GM12872 (cell line): ENCODE measurements around the gene KRTAP5-7.

ENCODE experiments used
- TF ChIP-seq, protein P1 (sequence below): IDR thresholded peaks from 3 replicates; pipeline ENCODE4 v1.5.1; 2011; ENCODE audit warnings: low read depth, mild to moderate bottlenecking, low read length, moderate library complexity; ENCODE audit not compliant: insufficient read depth

KRTAP5-7 gene

DNA sequence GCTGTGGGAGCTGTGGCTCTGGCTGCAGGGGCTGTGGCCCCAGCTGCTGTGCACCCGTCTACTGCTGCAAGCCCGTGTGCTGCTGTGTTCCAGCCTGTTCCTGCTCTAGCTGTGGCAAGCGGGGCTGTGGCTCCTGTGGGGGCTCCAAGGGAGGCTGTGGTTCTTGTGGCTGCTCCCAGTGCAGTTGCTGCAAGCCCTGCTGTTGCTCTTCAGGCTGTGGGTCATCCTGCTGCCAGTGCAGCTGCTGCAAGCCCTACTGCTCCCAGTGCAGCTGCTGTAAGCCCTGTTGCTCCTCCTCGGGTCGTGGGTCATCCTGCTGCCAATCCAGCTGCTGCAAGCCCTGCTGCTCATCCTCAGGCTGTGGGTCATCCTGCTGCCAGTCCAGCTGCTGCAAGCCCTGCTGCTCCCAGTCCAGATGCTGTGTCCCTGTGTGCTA lies 21.7 kb downstream of the KRTAP5-7 start:
- TF ChIP-seq, protein P1, sequence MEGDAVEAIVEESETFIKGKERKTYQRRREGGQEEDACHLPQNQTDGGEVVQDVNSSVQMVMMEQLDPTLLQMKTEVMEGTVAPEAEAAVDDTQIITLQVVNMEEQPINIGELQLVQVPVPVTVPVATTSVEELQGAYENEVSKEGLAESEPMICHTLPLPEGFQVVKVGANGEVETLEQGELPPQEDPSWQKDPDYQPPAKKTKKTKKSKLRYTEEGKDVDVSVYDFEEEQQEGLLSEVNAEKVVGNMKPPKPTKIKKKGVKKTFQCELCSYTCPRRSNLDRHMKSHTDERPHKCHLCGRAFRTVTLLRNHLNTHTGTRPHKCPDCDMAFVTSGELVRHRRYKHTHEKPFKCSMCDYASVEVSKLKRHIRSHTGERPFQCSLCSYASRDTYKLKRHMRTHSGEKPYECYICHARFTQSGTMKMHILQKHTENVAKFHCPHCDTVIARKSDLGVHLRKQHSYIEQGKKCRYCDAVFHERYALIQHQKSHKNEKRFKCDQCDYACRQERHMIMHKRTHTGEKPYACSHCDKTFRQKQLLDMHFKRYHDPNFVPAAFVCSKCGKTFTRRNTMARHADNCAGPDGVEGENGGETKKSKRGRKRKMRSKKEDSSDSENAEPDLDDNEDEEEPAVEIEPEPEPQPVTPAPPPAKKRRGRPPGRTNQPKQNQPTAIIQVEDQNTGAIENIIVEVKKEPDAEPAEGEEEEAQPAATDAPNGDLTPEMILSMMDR = no peak

GRCh38 chr11:71551711-71552110 lies 24.6 kb downstream of the KRTAP5-7 start:
- TF ChIP-seq, protein P1 = no peak

GRCh38 chr11:71554996-71555395 lies 27.9 kb downstream of the KRTAP5-7 start:
- TF ChIP-seq, protein P1 = no peak

- TF ChIP-seq, protein P1 = no peak
Observed at GRCh38 chr11:71555508-71555907, 28.4 kb downstream of the KRTAP5-7 start.

GRCh38 chr11:71556018-71556417 lies 29.0 kb downstream of the KRTAP5-7 start:
- TF ChIP-seq, protein P1 = no peak

DNA sequence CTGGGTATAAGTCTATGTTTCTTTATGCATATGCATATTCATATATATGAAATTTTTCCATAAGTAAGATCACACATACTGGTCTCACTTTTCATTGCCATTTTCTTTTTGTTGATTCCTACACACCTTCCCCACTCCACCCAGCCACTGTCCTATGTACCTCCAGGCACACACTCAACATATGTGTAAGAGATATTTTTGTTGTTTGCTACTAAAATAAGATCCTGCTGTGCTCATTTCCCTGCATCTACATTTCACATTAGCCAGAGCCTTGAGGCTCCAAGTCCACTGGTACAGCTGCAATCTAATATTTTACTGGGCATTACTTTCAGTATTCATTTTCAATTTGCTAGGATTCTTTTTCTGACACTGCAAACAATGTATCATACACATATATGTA lies 30.2 kb downstream of the KRTAP5-7 start:
- TF ChIP-seq, protein P1 = no peak

DNA sequence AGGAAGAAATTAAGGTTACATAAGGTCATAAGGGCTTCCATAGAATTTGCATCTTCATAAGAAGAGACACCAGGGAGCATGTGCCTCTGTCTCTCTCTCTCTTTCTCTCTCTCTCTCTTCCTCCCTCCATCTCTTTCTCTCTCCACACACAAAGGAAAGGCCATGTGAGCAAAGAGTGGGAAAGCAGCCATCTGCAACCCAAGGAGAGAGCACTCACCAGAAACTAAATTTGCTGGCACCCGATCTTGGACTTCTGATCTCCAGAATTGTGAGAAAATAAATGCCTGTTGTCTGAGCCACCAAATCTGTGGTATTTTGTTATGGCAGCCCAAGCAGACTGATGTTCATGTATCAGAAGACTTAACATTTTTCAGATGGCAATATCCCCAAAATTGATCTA lies 31.9 kb downstream of the KRTAP5-7 start:
- TF ChIP-seq, protein P1 = no peak

- TF ChIP-seq, protein P1 = no peak
Observed at GRCh38 chr11:71562120-71562519, 35.1 kb downstream of the KRTAP5-7 start.
